ENCODE data around the gene EARS2. TPM values are rescaled to one million over a fixed set of nuclear protein-coding genes. Genes with fewer than 3 reads are reported as not detected.

The EARS2 gene
- polyA plus RNA-seq, 2 donors = 12.1 to 12.8 TPM

GRCh38 chr16:23532448-23532847 lies 24.7 kb downstream of the EARS2 start:
- Histone ChIP-seq H3K27ac (ENCODE audit: low read depth in 2 of 2, low read length in 1 of 2) (no peak overlapping the region), H3K4me3 (ENCODE audit: low read depth in 1 of 2, low read length in 2 of 2) (no peak overlapping the region), H3K36me3 (ENCODE audit: control insufficient read depth in 2 of 2, insufficient read depth in 2 of 2, low read length in 1 of 2) (peaks cover 19 to 33% of the 10 kb centered on the region in 2 donors), H3K4me1 (ENCODE audit: control insufficient read depth in 2 of 2, insufficient read depth in 2 of 2, low read length in 1 of 2) (no peaks in the 10 kb centered on the region), H3K9me3 (ENCODE audit: control insufficient read depth in 2 of 2, insufficient read depth in 1 of 2, low read depth in 1 of 2, low read length in 1 of 2) (no peaks in the 10 kb centered on the region), H3K27me3 (ENCODE audit: control insufficient read depth in 1 of 2, insufficient read depth in 2 of 2, low read length in 2 of 2) (no peaks in the 10 kb centered on the region)
- WGBS, 2 donors = 91 to 97% methylated on average over 1 of the region's 1 CpG

- WGBS, 2 donors = 90 to 93% methylated on average over 5 of the region's 5 CpGs
- H3K36me3 ChIP-seq (ENCODE audit: control insufficient read depth in 2 of 2, insufficient read depth in 2 of 2, low read length in 1 of 2) = peaks cover 16 to 38% of the 10 kb centered on the region in 2 donors
- H3K4me1 ChIP-seq (ENCODE audit: control insufficient read depth in 2 of 2, insufficient read depth in 2 of 2, low read length in 1 of 2) = no peaks in the 10 kb centered on the region
- no peak overlapping the region for H3K4me3 ChIP-seq (ENCODE audit: low read depth in 1 of 2, low read length in 2 of 2)
- H3K27ac ChIP-seq (ENCODE audit: low read depth in 2 of 2, low read length in 1 of 2) = no peak overlapping the region
- no peaks in the 10 kb centered on the region for H3K9me3 ChIP-seq (ENCODE audit: control insufficient read depth in 2 of 2, insufficient read depth in 1 of 2, low read depth in 1 of 2, low read length in 1 of 2)
- no peaks in the 10 kb centered on the region for H3K27me3 ChIP-seq (ENCODE audit: control insufficient read depth in 1 of 2, insufficient read depth in 2 of 2, low read length in 2 of 2)
These were observed 27.1 kb downstream of the EARS2 start for GRCh38 chr16:23530062-23530461.

GRCh38 chr16:23528644-23529310 lies 28.4 kb downstream of the EARS2 start:
- WGBS, 2 donors = 92 to 95% methylated on average over 10 of the region's 10 CpGs
- Histone ChIP-seq H3K4me1 (ENCODE audit: control insufficient read depth in 2 of 2, insufficient read depth in 2 of 2, low read length in 1 of 2) (no peaks in the 10 kb centered on the region), H3K27ac (ENCODE audit: low read depth in 2 of 2, low read length in 1 of 2) (no peak overlapping the region), H3K36me3 (ENCODE audit: control insufficient read depth in 2 of 2, insufficient read depth in 2 of 2, low read length in 1 of 2) (peaks cover 15 to 33% of the 10 kb centered on the region in 2 donors), H3K27me3 (ENCODE audit: control insufficient read depth in 1 of 2, insufficient read depth in 2 of 2, low read length in 2 of 2) (no peaks in the 10 kb centered on the region), H3K9me3 (ENCODE audit: control insufficient read depth in 2 of 2, insufficient read depth in 1 of 2, low read depth in 1 of 2, low read length in 1 of 2) (no peaks in the 10 kb centered on the region), H3K4me3 (ENCODE audit: low read depth in 1 of 2, low read length in 2 of 2) (no peak overlapping the region)

- H3K36me3 ChIP-seq (ENCODE audit: control insufficient read depth in 2 of 2, insufficient read depth in 2 of 2, low read length in 1 of 2) = peaks cover 15 to 31% of the 10 kb centered on the region in 2 donors
- H3K4me1 ChIP-seq (ENCODE audit: control insufficient read depth in 2 of 2, insufficient read depth in 2 of 2, low read length in 1 of 2) = no peaks in the 10 kb centered on the region
- no peaks in the 10 kb centered on the region for H3K27me3 ChIP-seq (ENCODE audit: control insufficient read depth in 1 of 2, insufficient read depth in 2 of 2, low read length in 2 of 2)
- no peak overlapping the region for H3K27ac ChIP-seq (ENCODE audit: low read depth in 2 of 2, low read length in 1 of 2)
- no peaks in the 10 kb centered on the region for H3K9me3 ChIP-seq (ENCODE audit: control insufficient read depth in 2 of 2, insufficient read depth in 1 of 2, low read depth in 1 of 2, low read length in 1 of 2)
- H3K4me3 ChIP-seq (ENCODE audit: low read depth in 1 of 2, low read length in 2 of 2) = no peak overlapping the region
- WGBS, 2 donors = 76 to 84% methylated on average over 11 of the region's 11 CpGs
These were observed 29.0 kb downstream of the EARS2 start for GRCh38 chr16:23527961-23528643.

- no peak overlapping the region for H3K4me3 ChIP-seq (ENCODE audit: low read depth in 1 of 2, low read length in 2 of 2)
- no peaks in the 10 kb centered on the region for H3K27me3 ChIP-seq (ENCODE audit: control insufficient read depth in 1 of 2, insufficient read depth in 2 of 2, low read length in 2 of 2)
- H3K36me3 ChIP-seq (ENCODE audit: control insufficient read depth in 2 of 2, insufficient read depth in 2 of 2, low read length in 1 of 2) = peaks cover 16 to 29% of the 10 kb centered on the region in 2 donors
- WGBS, 2 donors = 88 to 93% methylated on average over 3 of the region's 3 CpGs
- no peak overlapping the region for H3K27ac ChIP-seq (ENCODE audit: low read depth in 2 of 2, low read length in 1 of 2)
- no peaks in the 10 kb centered on the region for H3K9me3 ChIP-seq (ENCODE audit: control insufficient read depth in 2 of 2, insufficient read depth in 1 of 2, low read depth in 1 of 2, low read length in 1 of 2)
- no peaks in the 10 kb centered on the region for H3K4me1 ChIP-seq (ENCODE audit: control insufficient read depth in 2 of 2, insufficient read depth in 2 of 2, low read length in 1 of 2)
These were observed 32.3 kb downstream of the EARS2 start for GRCh38 chr16:23524886-23525285.

GRCh38 chr16:23523876-23524385 lies 33.2 kb downstream of the EARS2 start:
- WGBS, 2 donors = 90 to 92% methylated on average over 7 of the region's 7 CpGs
- Histone ChIP-seq H3K27ac (ENCODE audit: low read depth in 2 of 2, low read length in 1 of 2) (no peak overlapping the region), H3K9me3 (ENCODE audit: control insufficient read depth in 2 of 2, insufficient read depth in 1 of 2, low read depth in 1 of 2, low read length in 1 of 2) (no peaks in the 10 kb centered on the region), H3K36me3 (ENCODE audit: control insufficient read depth in 2 of 2, insufficient read depth in 2 of 2, low read length in 1 of 2) (peaks cover 10 to 25% of the 10 kb centered on the region in 2 donors), H3K4me3 (ENCODE audit: low read depth in 1 of 2, low read length in 2 of 2) (no peak overlapping the region), H3K27me3 (ENCODE audit: control insufficient read depth in 1 of 2, insufficient read depth in 2 of 2, low read length in 2 of 2) (no peaks in the 10 kb centered on the region), H3K4me1 (ENCODE audit: control insufficient read depth in 2 of 2, insufficient read depth in 2 of 2, low read length in 1 of 2) (no peaks in the 10 kb centered on the region)

- Histone ChIP-seq H3K4me1 (ENCODE audit: control insufficient read depth in 2 of 2, insufficient read depth in 2 of 2, low read length in 1 of 2) (no peaks in the 10 kb centered on the region), H3K27me3 (ENCODE audit: control insufficient read depth in 1 of 2, insufficient read depth in 2 of 2, low read length in 2 of 2) (no peaks in the 10 kb centered on the region), H3K36me3 (ENCODE audit: control insufficient read depth in 2 of 2, insufficient read depth in 2 of 2, low read length in 1 of 2) (peaks cover 10 to 22% of the 10 kb centered on the region in 2 donors), H3K27ac (ENCODE audit: low read depth in 2 of 2, low read length in 1 of 2) (no peak overlapping the region), H3K4me3 (ENCODE audit: low read depth in 1 of 2, low read length in 2 of 2) (no peak overlapping the region), H3K9me3 (ENCODE audit: control insufficient read depth in 2 of 2, insufficient read depth in 1 of 2, low read depth in 1 of 2, low read length in 1 of 2) (no peaks in the 10 kb centered on the region)
- 94 to 96% methylated on average over 6 of the region's 6 CpGs for WGBS, 2 donors
These were observed 33.8 kb downstream of the EARS2 start for GRCh38 chr16:23523321-23523720.

- H3K27ac ChIP-seq (ENCODE audit: low read depth in 2 of 2, low read length in 1 of 2) = no peak overlapping the region
- no peaks in the 10 kb centered on the region for H3K4me1 ChIP-seq (ENCODE audit: control insufficient read depth in 2 of 2, insufficient read depth in 2 of 2, low read length in 1 of 2)
- no peaks in the 10 kb centered on the region for H3K9me3 ChIP-seq (ENCODE audit: control insufficient read depth in 2 of 2, insufficient read depth in 1 of 2, low read depth in 1 of 2, low read length in 1 of 2)
- H3K36me3 ChIP-seq (ENCODE audit: control insufficient read depth in 2 of 2, insufficient read depth in 2 of 2, low read length in 1 of 2) = peaks cover 6 to 17% of the 10 kb centered on the region in 2 donors
- no peak overlapping the region for H3K4me3 ChIP-seq (ENCODE audit: low read depth in 1 of 2, low read length in 2 of 2)
- no peaks in the 10 kb centered on the region for H3K27me3 ChIP-seq (ENCODE audit: control insufficient read depth in 1 of 2, insufficient read depth in 2 of 2, low read length in 2 of 2)
- 94 to 96% methylated on average over 4 of the region's 4 CpGs for WGBS, 2 donors
These were observed 35.2 kb downstream of the EARS2 start for GRCh38 chr16:23521965-23522364.

- Histone ChIP-seq H3K4me3 (ENCODE audit: low read depth in 1 of 2, low read length in 2 of 2) (no peak overlapping the region), H3K36me3 (ENCODE audit: control insufficient read depth in 2 of 2, insufficient read depth in 2 of 2, low read length in 1 of 2) (peaks cover 6 to 17% of the 10 kb centered on the region in 2 donors), H3K27me3 (ENCODE audit: control insufficient read depth in 1 of 2, insufficient read depth in 2 of 2, low read length in 2 of 2) (no peaks in the 10 kb centered on the region), H3K27ac (ENCODE audit: low read depth in 2 of 2, low read length in 1 of 2) (no peak overlapping the region), H3K4me1 (ENCODE audit: control insufficient read depth in 2 of 2, insufficient read depth in 2 of 2, low read length in 1 of 2) (no peaks in the 10 kb centered on the region), H3K9me3 (ENCODE audit: control insufficient read depth in 2 of 2, insufficient read depth in 1 of 2, low read depth in 1 of 2, low read length in 1 of 2) (no peaks in the 10 kb centered on the region)
- 73 to 87% methylated on average over 4 of the region's 4 CpGs for WGBS, 2 donors
These were observed 36.0 kb downstream of the EARS2 start for GRCh38 chr16:23521037-23521743.

Data from esophagus (tissue), 2 donors.